Measurements from ENCODE around the gene RUSC1. TPM values are rescaled to one million over a fixed set of nuclear protein-coding genes. Genes with fewer than 3 reads are reported as not detected.
A peak's percentile ranks its signal among the peaks of the same experiment; 100 is the strongest.

RUSC1 gene
- total RNA-seq, 1 donor = 6.6 TPM

GRCh38 chr1:155307247-155307740 is 13.4 kb upstream of the RUSC1 start:
- H3K27me3 ChIP-seq (ENCODE audit: insufficient read depth, low read length) = no peaks in the 10 kb centered on the region
- H3K4me3 ChIP-seq (ENCODE audit: low read length) = no peak overlapping the region
- H3K9me3 ChIP-seq (ENCODE audit: low read depth, low read length) = no peaks in the 10 kb centered on the region
- H3K4me1 ChIP-seq (ENCODE audit: insufficient read depth, low read length) = peaks cover 25% of the 10 kb centered on the region

- Histone ChIP-seq H3K9me3 (ENCODE audit: low read depth, low read length) (no peaks in the 10 kb centered on the region), H3K27me3 (ENCODE audit: insufficient read depth, low read length) (no peaks in the 10 kb centered on the region), H3K4me3 (ENCODE audit: low read length) (peak within 1 kb of the TSS; percentile 87), H3K4me1 (ENCODE audit: insufficient read depth, low read length) (peaks cover 25% of the 10 kb centered on the region)
Observed at GRCh38 chr1:155308493-155309422, 11.9 kb upstream of the RUSC1 start, which contains the start of gene FDPS. Gene FDPS, plus strand, starts transcription at chr1:155308866. Its CDS starts 924 bp downstream, at chr1:155309790.

GRCh38 chr1:155309423-155310021 is 11.2 kb upstream of the RUSC1 start:
- Histone ChIP-seq H3K4me3 (ENCODE audit: low read length) (peak overlapping the region; percentile 87), H3K27me3 (ENCODE audit: insufficient read depth, low read length) (no peaks in the 10 kb centered on the region), H3K9me3 (ENCODE audit: low read depth, low read length) (no peaks in the 10 kb centered on the region), H3K4me1 (ENCODE audit: insufficient read depth, low read length) (peaks cover 25% of the 10 kb centered on the region)

- peaks cover 17% of the 10 kb centered on the region for H3K4me1 ChIP-seq (ENCODE audit: insufficient read depth, low read length)
- no peaks in the 10 kb centered on the region for H3K27me3 ChIP-seq (ENCODE audit: insufficient read depth, low read length)
- no peak overlapping the region for H3K4me3 ChIP-seq (ENCODE audit: low read length)
- no peaks in the 10 kb centered on the region for H3K9me3 ChIP-seq (ENCODE audit: low read depth, low read length)
Observed at GRCh38 chr1:155313261-155313660, 7.4 kb upstream of the RUSC1 start.

GRCh38 chr1:155316922-155317321 is 3.8 kb upstream of the RUSC1 start:
- Histone ChIP-seq H3K4me3 (ENCODE audit: low read length) (no peak overlapping the region), H3K4me1 (ENCODE audit: insufficient read depth, low read length) (peaks cover 25% of the 10 kb centered on the region), H3K9me3 (ENCODE audit: low read depth, low read length) (no peaks in the 10 kb centered on the region), H3K27me3 (ENCODE audit: insufficient read depth, low read length) (no peaks in the 10 kb centered on the region)

- Histone ChIP-seq H3K4me1 (ENCODE audit: insufficient read depth, low read length) (peaks cover 33% of the 10 kb centered on the region), H3K4me3 (ENCODE audit: low read length) (no peak overlapping the region), H3K27me3 (ENCODE audit: insufficient read depth, low read length) (no peaks in the 10 kb centered on the region), H3K9me3 (ENCODE audit: low read depth, low read length) (no peaks in the 10 kb centered on the region)
Observed at GRCh38 chr1:155318082-155318481, 2.6 kb upstream of the RUSC1 start.

GRCh38 chr1:155319536-155319935 is 1.2 kb upstream of the RUSC1 start:
- peaks cover 34% of the 10 kb centered on the region for H3K4me1 ChIP-seq (ENCODE audit: insufficient read depth, low read length)
- H3K4me3 ChIP-seq (ENCODE audit: low read length) = no peak overlapping the region
- no peaks in the 10 kb centered on the region for H3K27me3 ChIP-seq (ENCODE audit: insufficient read depth, low read length)
- no peaks in the 10 kb centered on the region for H3K9me3 ChIP-seq (ENCODE audit: low read depth, low read length)

GRCh38 chr1:155320252-155320651 is 442 bp upstream of the RUSC1 start:
- Histone ChIP-seq H3K4me3 (ENCODE audit: low read length) (peak overlapping the region; percentile 22), H3K27me3 (ENCODE audit: insufficient read depth, low read length) (no peaks in the 10 kb centered on the region), H3K9me3 (ENCODE audit: low read depth, low read length) (no peaks in the 10 kb centered on the region), H3K4me1 (ENCODE audit: insufficient read depth, low read length) (peaks cover 41% of the 10 kb centered on the region)

GRCh38 chr1:155321639-155322503 is 1.2 kb downstream of the RUSC1 start:
- H3K27me3 ChIP-seq (ENCODE audit: insufficient read depth, low read length) = no peaks in the 10 kb centered on the region
- no peak overlapping the region for H3K4me3 ChIP-seq (ENCODE audit: low read length)

GRCh38 chr1:155322571-155322952 is 1.9 kb downstream of the RUSC1 start:
- peaks cover 47% of the 10 kb centered on the region for H3K4me1 ChIP-seq (ENCODE audit: insufficient read depth, low read length)
- no peak overlapping the region for H3K4me3 ChIP-seq (ENCODE audit: low read length)

More at GRCh38 chr1:155321639-155322503, 1.2 kb downstream of the RUSC1 start:
- no peaks in the 10 kb centered on the region for H3K9me3 ChIP-seq (ENCODE audit: low read depth, low read length)
- peaks cover 47% of the 10 kb centered on the region for H3K4me1 ChIP-seq (ENCODE audit: insufficient read depth, low read length)

GRCh38 chr1:155322953-155323728 is 2.4 kb downstream of the RUSC1 start:
- peaks cover 47% of the 10 kb centered on the region for H3K4me1 ChIP-seq (ENCODE audit: insufficient read depth, low read length)
- H3K27me3 ChIP-seq (ENCODE audit: insufficient read depth, low read length) = no peaks in the 10 kb centered on the region
- H3K4me3 ChIP-seq (ENCODE audit: low read length) = peak overlapping the region; percentile 88
- H3K9me3 ChIP-seq (ENCODE audit: low read depth, low read length) = no peaks in the 10 kb centered on the region

More at GRCh38 chr1:155322571-155322952, 1.9 kb downstream of the RUSC1 start:
- Histone ChIP-seq H3K9me3 (ENCODE audit: low read depth, low read length) (no peaks in the 10 kb centered on the region), H3K27me3 (ENCODE audit: insufficient read depth, low read length) (no peaks in the 10 kb centered on the region)

- H3K9me3 ChIP-seq (ENCODE audit: low read depth, low read length) = no peaks in the 10 kb centered on the region
- H3K4me1 ChIP-seq (ENCODE audit: insufficient read depth, low read length) = peaks cover 47% of the 10 kb centered on the region
- H3K4me3 ChIP-seq (ENCODE audit: low read length) = peak overlapping the region; percentile 88
- no peaks in the 10 kb centered on the region for H3K27me3 ChIP-seq (ENCODE audit: insufficient read depth, low read length)
Observed at GRCh38 chr1:155323729-155324036, 3.0 kb downstream of the RUSC1 start.

GRCh38 chr1:155324037-155324716 is 3.5 kb downstream of the RUSC1 start:
- peak overlapping the region; percentile 88 for H3K4me3 ChIP-seq (ENCODE audit: low read length)
- H3K27me3 ChIP-seq (ENCODE audit: insufficient read depth, low read length) = no peaks in the 10 kb centered on the region
- H3K4me1 ChIP-seq (ENCODE audit: insufficient read depth, low read length) = peaks cover 47% of the 10 kb centered on the region
- no peaks in the 10 kb centered on the region for H3K9me3 ChIP-seq (ENCODE audit: low read depth, low read length)

Measured in mononuclear cell (primary cell).